Liver (tissue), 9 donors: ENCODE data around the gene TEX9. TPM values are rescaled to one million over a fixed set of nuclear protein-coding genes. Genes with fewer than 3 reads are reported as not detected.

Source experiments
- DNase-seq: peaks from one replicate; pipeline ENCODE4 v3.0.0-alpha.2; 2017; ENCODE audit warnings: low spot score
- H3K27ac ChIP-seq, 2 donors: one replicate each; pipeline ENCODE4 v1.7.0; 2013; ENCODE audit warnings: inconsistent platforms in 2 of 2, low read length in 2 of 2, control low read depth in 1 of 2, low read depth in 1 of 2, mild to moderate bottlenecking in 1 of 2
- H3K27me3 ChIP-seq, 4 donors: one replicate each; pipeline versions ENCODE4 v1.6.1 to v1.7.0; 2013; ENCODE audit warnings: low read length in 3 of 4, inconsistent platforms in 1 of 4, mild to moderate bottlenecking in 1 of 4, moderate library complexity in 1 of 4; ENCODE audit not compliant: control insufficient read depth in 4 of 4, insufficient read depth in 4 of 4
- H3K36me3 ChIP-seq, 4 donors: one replicate each; pipeline versions ENCODE4 v1.6.1 to v1.7.0; 2013; ENCODE audit warnings: low read length in 3 of 4, mild to moderate bottlenecking in 3 of 4, low read depth in 1 of 4, moderate library complexity in 1 of 4; ENCODE audit not compliant: control insufficient read depth in 4 of 4, insufficient read depth in 3 of 4
- H3K4me1 ChIP-seq, 4 donors: one replicate each; pipeline versions ENCODE4 v1.6.1 to v1.7.0; 2013; ENCODE audit warnings: low read length in 3 of 4, mild to moderate bottlenecking in 3 of 4, moderate library complexity in 1 of 4; ENCODE audit not compliant: control insufficient read depth in 4 of 4, insufficient read depth in 4 of 4
- H3K4me3 ChIP-seq, 3 donors: one replicate each; pipeline versions ENCODE4 v1.6.1 to v1.7.0; 2013; ENCODE audit warnings: low read length in 3 of 3, control low read depth in 1 of 3, low read depth in 1 of 3, mild to moderate bottlenecking in 1 of 3
- H3K9ac ChIP-seq, 2 donors: one replicate each; pipeline ENCODE4 v1.7.0; 2013; ENCODE audit warnings: low read length in 2 of 2, mild to moderate bottlenecking in 2 of 2, moderate library complexity in 2 of 2, control low read depth in 1 of 2, low read depth in 1 of 2
- H3K9me3 ChIP-seq, 4 donors: one replicate each; pipeline versions ENCODE4 v1.6.1 to v1.7.0; 2013; ENCODE audit warnings: low read length in 3 of 4; ENCODE audit not compliant: control insufficient read depth in 4 of 4
- ATF3 ChIP-seq: IDR thresholded peaks from 2 replicates; pipeline ENCODE4 v1.6.1; 2016; ENCODE audit warnings: antibody characterized with exemption
- CTCF ChIP-seq: fragments of 150-350 bp; IDR thresholded peaks from 2 replicates; pipeline ENCODE4 v1.5.1; 2017; ENCODE audit warnings: improper control_type of control experiment, low read depth, low read length; ENCODE audit not compliant: missing input control
- EGR1 ChIP-seq, 2 donors: IDR thresholded peaks; 2 replicates each; pipeline ENCODE4 v1.6.1; 2016 to 2018; ENCODE audit warnings: antibody characterized with exemption in 2 of 2, low read depth in 2 of 2
- FOXA1 ChIP-seq: IDR thresholded peaks from 2 replicates; pipeline ENCODE4 v1.6.1; 2016; ENCODE audit warnings: antibody characterized with exemption
- FOXA2 ChIP-seq: IDR thresholded peaks from 2 replicates; pipeline ENCODE4 v1.6.1; 2016; ENCODE audit warnings: antibody characterized with exemption
- GABPA ChIP-seq, 2 donors: IDR thresholded peaks in 1 of 2; conservative IDR thresholded peaks in 1 of 2; 2 replicates each; pipeline ENCODE4 v1.6.1; 2016; ENCODE audit warnings: antibody characterized with exemption in 2 of 2, mild to moderate bottlenecking in 1 of 2, moderate library complexity in 1 of 2
- HNF4A ChIP-seq, 2 donors: conservative IDR thresholded peaks; 2 replicates each; pipeline ENCODE4 v1.6.1; 2016; ENCODE audit warnings: antibody characterized with exemption in 2 of 2, mild to moderate bottlenecking in 2 of 2
- HNF4G ChIP-seq: IDR thresholded peaks from 2 replicates; pipeline ENCODE4 v1.6.1; 2016; ENCODE audit warnings: antibody characterized with exemption
- JUND ChIP-seq, 2 donors: IDR thresholded peaks; 2 replicates each; pipeline ENCODE4 v1.6.1; 2016; ENCODE audit warnings: antibody characterized with exemption in 2 of 2
- MAX ChIP-seq: IDR thresholded peaks from 2 replicates; pipeline ENCODE4 v1.6.1; 2016; ENCODE audit warnings: antibody characterized with exemption
- NR2F2 ChIP-seq: IDR thresholded peaks from 2 replicates; pipeline ENCODE4 v1.6.1; 2016; ENCODE audit warnings: antibody characterized with exemption
- RAD21 ChIP-seq, 2 donors: IDR thresholded peaks; 2 replicates each; pipeline ENCODE4 v1.6.1; 2016; ENCODE audit warnings: antibody characterized with exemption in 2 of 2, mild to moderate bottlenecking in 2 of 2
- REST ChIP-seq: IDR thresholded peaks from 2 replicates; pipeline ENCODE4 v1.6.1; 2016; ENCODE audit warnings: antibody characterized with exemption, mild to moderate bottlenecking
- RXRA ChIP-seq, 2 donors: IDR thresholded peaks; 2 replicates each; pipeline ENCODE4 v1.6.1; 2017 to 2018; ENCODE audit warnings: antibody characterized with exemption in 2 of 2, mild to moderate bottlenecking in 1 of 2
- SP1 ChIP-seq: IDR thresholded peaks from 2 replicates; pipeline ENCODE4 v1.6.1; 2018; ENCODE audit warnings: antibody characterized with exemption, mild to moderate bottlenecking
- TAF1 ChIP-seq: conservative IDR thresholded peaks from 2 replicates; pipeline ENCODE4 v1.6.1; 2016; ENCODE audit warnings: antibody characterized with exemption, mild to moderate bottlenecking
- YY1 ChIP-seq: IDR thresholded peaks from 2 replicates; pipeline ENCODE4 v1.6.1; 2016; ENCODE audit warnings: antibody characterized with exemption, mild to moderate bottlenecking
- ZBTB33 ChIP-seq: IDR thresholded peaks from 2 replicates; pipeline ENCODE4 v1.6.1; 2016; ENCODE audit warnings: antibody characterized with exemption
- WGBS: extraction: QIAGEN DNeasy Blood & Tissue Kit; methylation state at CpG from one replicate; pipeline ENCODE4 v1.1.7; 2013; 5-methylcytosine and 5-hydroxymethylcytosine counted together
- polyA plus RNA-seq, 2 donors: library from polyadenylated mRNA; stranded (reverse) in 1 of 2; unstranded in 1 of 2; fragments of 200-250 nt in 1 of 2; fragments of >200 nt in 1 of 2; fragmentation: Nextera tagmentation in 1 of 2; extraction: Ambion mirVana in 1 of 2; gene quantifications; one replicate each; pipeline versions ENCODE4 v1.2.1 to v1.2.3, GENCODE V29; 2013 to 2015
- total RNA-seq, 2 donors: library from RNA; depleted of rRNA; stranded (reverse); fragments of >200 nt; gene quantifications; one replicate each; pipeline ENCODE4 v1.2.3, GENCODE V29; 2014
- donor health status: healthy.
- donor health status: healthy.
- donor health status: healthy.
- donor health status: healthy.
- donor health status: healthy.

Gene TEX9
- total and polyA plus RNA-seq, 4 donors, result 0.48 to 1.4 (median 0.90) TPM

- Histone ChIP-seq H3K27ac (no peak overlapping the region), H3K4me3 (no peak overlapping the region), H3K9ac (no peak overlapping the region), H3K4me1 (no peaks in the 10 kb centered on the region), H3K36me3 (no peaks in the 10 kb centered on the region), H3K9me3 (peaks cover 0 to 1% (median 0%) of the 10 kb centered on the region in 4 donors), H3K27me3 (peaks cover 0 to 4% (median 0%) of the 10 kb centered on the region in 4 donors)
- DNase-seq, result no peak
- WGBS, result 70% methylated on average over 7 of the region's 7 CpGs
- TF ChIP-seq ZBTB33 (no peak), SP1 (no peak), REST (no peak), RAD21 (IDR thresholded peaks at IDR 0.05) (no peak), FOXA1 (no peak), HNF4G (no peak), GABPA (IDR thresholded peaks at IDR 0.05 in 1 of 2, conservative IDR thresholded peaks at IDR 0.05 in 1 of 2) (no peak), EGR1 (IDR thresholded peaks at IDR 0.05; ENCODE audit: low read depth in 2 of 2) (no peak), CTCF (no peak), ATF3 (no peak), TAF1 (no peak), MAX (no peak), HNF4A (conservative IDR thresholded peaks at IDR 0.05) (no peak), NR2F2 (no peak), JUND (IDR thresholded peaks at IDR 0.05) (no peak), YY1 (no peak), FOXA2 (no peak), RXRA (IDR thresholded peaks at IDR 0.05) (no peak)
Observed at GRCh38 chr15:56358604-56359003, 6.6 kb upstream of the TEX9 start.
